ENCODE results near the gene RBM15. TPM values are rescaled to one million over a fixed set of nuclear protein-coding genes. Genes with fewer than 3 reads are reported as not detected.

The RBM15 gene
- total RNA-seq, 1 donor from 2014 or later: 41.4 TPM

- DNase-seq (ENCODE audit: low read depth, low spot score): no peak
Observed at GRCh38 chr1:110347182-110347893, 8.2 kb downstream of the RBM15 start.

GRCh38 chr1:110348050-110348449 is 8.9 kb downstream of the RBM15 start:
- no peak for DNase-seq (ENCODE audit: low read depth, low spot score)

- no peak for DNase-seq (ENCODE audit: low read depth, low spot score)
Observed at GRCh38 chr1:110348771-110349170, 9.6 kb downstream of the RBM15 start.

- no peak for DNase-seq (ENCODE audit: low read depth, low spot score)
Observed at GRCh38 chr1:110350360-110350759, 11.2 kb downstream of the RBM15 start.

GRCh38 chr1:110355321-110355720 is 16.1 kb downstream of the RBM15 start:
- no peak for DNase-seq (ENCODE audit: low read depth, low spot score)

- DNase-seq (ENCODE audit: low read depth, low spot score): no peak
Observed at GRCh38 chr1:110356379-110356778, 17.2 kb downstream of the RBM15 start.

GRCh38 chr1:110360431-110360830 is 21.3 kb downstream of the RBM15 start:
- no peak for DNase-seq (ENCODE audit: low read depth, low spot score)

- DNase-seq (ENCODE audit: low read depth, low spot score): no peak
Observed at GRCh38 chr1:110361856-110362255, 22.7 kb downstream of the RBM15 start.

- DNase-seq (ENCODE audit: low read depth, low spot score): no peak
Observed at GRCh38 chr1:110364221-110364620, 25.0 kb downstream of the RBM15 start.

GRCh38 chr1:110370827-110371226 is 31.6 kb downstream of the RBM15 start:
- no peak for DNase-seq (ENCODE audit: low read depth, low spot score)

GRCh38 chr1:110375490-110375889 is 36.3 kb downstream of the RBM15 start:
- no peak for DNase-seq (ENCODE audit: low read depth, low spot score)

GRCh38 chr1:110380672-110381283 is 41.6 kb downstream of the RBM15 start:
- DNase-seq (ENCODE audit: low read depth, low spot score): no peak

GRCh38 chr1:110383251-110383990 is 44.2 kb downstream of the RBM15 start:
- DNase-seq (ENCODE audit: low read depth, low spot score): no peak

GRCh38 chr1:110384581-110385321 is 45.6 kb downstream of the RBM15 start:
- no peak for DNase-seq (ENCODE audit: low read depth, low spot score)

- DNase-seq (ENCODE audit: low read depth, low spot score): no peak
Observed at GRCh38 chr1:110385369-110385768, 46.2 kb downstream of the RBM15 start.

- DNase-seq (ENCODE audit: low read depth, low spot score): no peak
Observed at GRCh38 chr1:110387048-110387754, 48.0 kb downstream of the RBM15 start.

- peak; percentile 15 for DNase-seq (ENCODE audit: low read depth, low spot score)
Observed at GRCh38 chr1:110390096-110390495, 50.9 kb downstream of the RBM15 start.

GRCh38 chr1:110390692-110391245 is 51.6 kb downstream of the RBM15 start, which contains the start of gene SLC16A4:
SLC16A4 (minus strand) TSS chr1:110391026; CDS start chr1:110389323, 1,703 bp downstream.
- peak; percentile 10 for DNase-seq (ENCODE audit: low read depth, low spot score)

- no peak for DNase-seq (ENCODE audit: low read depth, low spot score)
Observed at GRCh38 chr1:110393286-110393685, 54.1 kb downstream of the RBM15 start.

- no peak for DNase-seq (ENCODE audit: low read depth, low spot score)
Observed at GRCh38 chr1:110393691-110394492, 54.7 kb downstream of the RBM15 start.

Measured in pulmonary artery endothelial cell (primary cell).